ENCODE data around the gene DENND2C.

- TF ChIP-seq CTCF (conservative IDR thresholded peaks at IDR 0.05 in 1 of 2, IDR thresholded peaks at IDR 0.05 in 1 of 2; ENCODE audit: low read depth in 1 of 2, low read length in 2 of 2) (no peak), EZH2 (IDR thresholded peaks at IDR 0.05; ENCODE audit: low read length, missing control alignments) (no peak)
Measured at GRCh38 chr1:114547076-114547475, 122.8 kb downstream of the DENND2C start.
